PFSK-1 (cell line): ENCODE results near the gene MYO9A.

ENCODE experiments used
- POLR2AphosphoS5 ChIP-seq: IDR thresholded peaks from 2 replicates; pipeline ENCODE4 v1.6.1; 2012; ENCODE audit warnings: low read depth, mild to moderate bottlenecking, control low read depth, low read length, moderate library complexity
- TAF1 ChIP-seq: IDR thresholded peaks from 2 replicates; pipeline ENCODE4 v1.6.1; 2012; ENCODE audit warnings: low read length, control low read depth, borderline replicate concordance; ENCODE audit not compliant: insufficient read depth
- TF ChIP-seq, protein P1 (sequence below), 2 experiments: IDR thresholded peaks; 2 replicates each; pipeline versions ENCODE4 v1.6.1 to v1.8.0; 2011 to 2012; ENCODE audit warnings: low read depth in 2 of 2, low read length in 2 of 2, control low read depth in 1 of 2, inconsistent platforms in 1 of 2, mild to moderate bottlenecking in 1 of 2, moderate library complexity in 1 of 2; ENCODE audit not compliant: insufficient read depth in 1 of 2

- TF ChIP-seq POLR2AphosphoS5 (no peak), TAF1 (no peak)
- TF ChIP-seq, protein P1, sequence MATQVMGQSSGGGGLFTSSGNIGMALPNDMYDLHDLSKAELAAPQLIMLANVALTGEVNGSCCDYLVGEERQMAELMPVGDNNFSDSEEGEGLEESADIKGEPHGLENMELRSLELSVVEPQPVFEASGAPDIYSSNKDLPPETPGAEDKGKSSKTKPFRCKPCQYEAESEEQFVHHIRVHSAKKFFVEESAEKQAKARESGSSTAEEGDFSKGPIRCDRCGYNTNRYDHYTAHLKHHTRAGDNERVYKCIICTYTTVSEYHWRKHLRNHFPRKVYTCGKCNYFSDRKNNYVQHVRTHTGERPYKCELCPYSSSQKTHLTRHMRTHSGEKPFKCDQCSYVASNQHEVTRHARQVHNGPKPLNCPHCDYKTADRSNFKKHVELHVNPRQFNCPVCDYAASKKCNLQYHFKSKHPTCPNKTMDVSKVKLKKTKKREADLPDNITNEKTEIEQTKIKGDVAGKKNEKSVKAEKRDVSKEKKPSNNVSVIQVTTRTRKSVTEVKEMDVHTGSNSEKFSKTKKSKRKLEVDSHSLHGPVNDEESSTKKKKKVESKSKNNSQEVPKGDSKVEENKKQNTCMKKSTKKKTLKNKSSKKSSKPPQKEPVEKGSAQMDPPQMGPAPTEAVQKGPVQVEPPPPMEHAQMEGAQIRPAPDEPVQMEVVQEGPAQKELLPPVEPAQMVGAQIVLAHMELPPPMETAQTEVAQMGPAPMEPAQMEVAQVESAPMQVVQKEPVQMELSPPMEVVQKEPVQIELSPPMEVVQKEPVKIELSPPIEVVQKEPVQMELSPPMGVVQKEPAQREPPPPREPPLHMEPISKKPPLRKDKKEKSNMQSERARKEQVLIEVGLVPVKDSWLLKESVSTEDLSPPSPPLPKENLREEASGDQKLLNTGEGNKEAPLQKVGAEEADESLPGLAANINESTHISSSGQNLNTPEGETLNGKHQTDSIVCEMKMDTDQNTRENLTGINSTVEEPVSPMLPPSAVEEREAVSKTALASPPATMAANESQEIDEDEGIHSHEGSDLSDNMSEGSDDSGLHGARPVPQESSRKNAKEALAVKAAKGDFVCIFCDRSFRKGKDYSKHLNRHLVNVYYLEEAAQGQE (IDR thresholded peaks at IDR 0.05; ENCODE audit: insufficient read depth in 1 of 2, low read depth in 2 of 2, low read length in 2 of 2), result no peak
Measured at GRCh38 chr15:71880276-71880675, 237.7 kb downstream of the MYO9A start.
